HG02840 (cell line): Measurements from ENCODE around the gene FHIT.

ENCODE experiments used
- ATAC-seq: cut with Tn5 transposase; IDR thresholded peaks from one replicate; pipeline ENCODE4 v1.9.1; 2021; ENCODE audit warnings: mild to moderate bottlenecking, moderate library complexity, moderate number of reproducible peaks; ENCODE audit not compliant: unreplicated experiment, low FRiP score

Gene FHIT

GRCh38 chr3:60456180-60456579, 795.1 kb downstream of the FHIT start:
- no peak for ATAC-seq

GRCh38 chr3:60453326-60453725, 797.9 kb downstream of the FHIT start:
- ATAC-seq = no peak

DNA sequence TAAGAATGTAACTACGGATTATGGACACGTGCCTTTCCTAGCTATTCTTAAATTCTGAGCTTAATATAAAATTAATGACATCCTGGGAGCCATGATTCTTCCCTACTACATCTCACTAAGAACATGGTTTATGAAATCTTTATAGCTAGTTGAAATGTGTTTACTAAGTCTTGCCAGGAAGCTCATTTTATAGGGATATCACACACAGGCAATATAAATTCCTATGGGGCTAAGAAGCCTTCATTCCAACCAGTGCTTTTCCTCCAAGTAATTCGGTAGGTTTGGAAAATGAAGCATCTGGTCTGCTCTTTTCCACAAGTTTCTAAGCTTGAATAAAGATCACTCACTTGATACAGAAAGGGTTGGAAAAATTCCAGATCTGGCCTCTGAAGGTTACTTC, 802.6 kb downstream of the FHIT start:
- ATAC-seq = no peak

GRCh38 chr3:60445446-60445845, 805.8 kb downstream of the FHIT start:
- ATAC-seq = no peak

GRCh38 chr3:60444898-60445437, 806.3 kb downstream of the FHIT start:
- ATAC-seq = no peak

GRCh38 chr3:60440869-60441268, 810.4 kb downstream of the FHIT start:
- no peak for ATAC-seq

GRCh38 chr3:60435941-60436650, 815.2 kb downstream of the FHIT start:
- no peak for ATAC-seq

GRCh38 chr3:60434950-60435349, 816.3 kb downstream of the FHIT start:
- no peak for ATAC-seq

DNA sequence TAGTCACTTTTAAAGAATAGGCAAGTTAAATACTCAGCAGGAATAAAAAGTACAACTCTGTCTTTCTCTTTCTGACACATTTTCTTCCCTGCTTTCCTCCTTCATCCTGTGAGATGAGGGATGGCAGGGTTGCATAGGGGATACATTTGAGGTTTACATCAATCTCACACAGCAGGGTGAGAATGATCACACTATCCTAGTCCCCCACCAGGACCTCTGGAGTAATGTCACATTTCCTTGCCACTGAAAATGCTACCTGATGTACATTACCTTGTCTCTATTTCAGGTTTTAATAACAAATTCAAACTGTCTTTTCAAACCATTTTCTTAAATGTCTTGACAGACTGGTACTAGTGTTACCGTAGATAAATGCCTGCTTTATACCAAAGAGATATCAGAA, 816.9 kb downstream of the FHIT start:
- ATAC-seq = no peak

- no peak for ATAC-seq
Observed at GRCh38 chr3:60431599-60431958, 819.7 kb downstream of the FHIT start.

- no peak for ATAC-seq
Observed at GRCh38 chr3:60430205-60430604, 821.0 kb downstream of the FHIT start.

- ATAC-seq = no peak
Observed at GRCh38 chr3:60427109-60427508, 824.1 kb downstream of the FHIT start.

- no peak for ATAC-seq
Observed at GRCh38 chr3:60424942-60425341, 826.3 kb downstream of the FHIT start.

GRCh38 chr3:60424034-60424433, 827.2 kb downstream of the FHIT start:
- no peak for ATAC-seq

DNA sequence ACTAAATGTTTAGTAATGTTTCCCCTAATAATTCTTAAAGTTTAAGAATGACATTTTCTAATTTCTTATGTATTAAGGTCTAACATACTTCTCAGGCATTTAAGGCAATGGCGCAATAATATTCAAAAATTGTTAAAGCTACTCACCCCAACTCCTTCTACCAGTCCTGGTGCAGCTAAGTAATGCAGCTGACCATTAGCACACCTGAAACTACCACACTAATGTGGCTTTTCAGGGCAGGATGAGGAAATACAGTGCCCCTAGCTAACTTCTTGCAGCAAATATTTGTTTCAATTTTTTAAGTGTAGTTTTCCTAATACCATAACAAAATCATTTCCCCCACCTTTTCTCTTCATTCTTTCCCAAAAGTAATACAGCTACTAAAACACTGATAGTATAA, 827.7 kb downstream of the FHIT start:
- ATAC-seq = no peak

DNA sequence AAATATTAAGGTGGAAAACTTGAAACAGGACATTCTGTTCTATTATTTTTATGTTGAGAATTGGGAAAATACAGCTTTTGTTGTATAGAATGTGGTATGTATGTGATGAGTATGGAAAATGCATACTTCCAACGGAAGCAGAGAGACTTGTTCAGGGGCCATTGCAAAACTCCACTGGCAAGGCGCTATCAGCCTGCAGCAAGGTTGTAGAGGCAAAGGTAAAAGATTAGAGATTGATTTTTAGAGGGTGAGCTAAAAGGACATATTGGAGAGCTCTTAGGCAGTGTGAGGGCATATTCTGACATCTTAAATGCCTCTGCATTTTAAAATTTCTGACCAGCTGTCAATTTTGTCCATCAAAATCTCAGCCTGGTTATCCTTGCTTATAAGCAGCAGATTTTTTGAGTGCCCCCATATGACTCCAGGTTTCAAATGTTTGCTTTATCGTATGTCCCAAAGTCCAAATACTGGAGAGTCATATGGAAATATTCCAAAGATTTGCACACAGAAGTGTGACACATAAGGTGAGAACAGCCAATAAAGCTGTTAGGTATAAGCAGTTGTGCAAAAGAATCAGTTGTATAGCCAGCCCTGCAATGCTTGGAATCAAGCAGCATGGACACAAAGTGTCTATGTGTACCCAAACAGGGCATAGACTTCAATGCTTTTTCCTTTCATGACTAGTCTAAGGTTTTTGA, 829.4 kb downstream of the FHIT start:
- no peak for ATAC-seq

DNA sequence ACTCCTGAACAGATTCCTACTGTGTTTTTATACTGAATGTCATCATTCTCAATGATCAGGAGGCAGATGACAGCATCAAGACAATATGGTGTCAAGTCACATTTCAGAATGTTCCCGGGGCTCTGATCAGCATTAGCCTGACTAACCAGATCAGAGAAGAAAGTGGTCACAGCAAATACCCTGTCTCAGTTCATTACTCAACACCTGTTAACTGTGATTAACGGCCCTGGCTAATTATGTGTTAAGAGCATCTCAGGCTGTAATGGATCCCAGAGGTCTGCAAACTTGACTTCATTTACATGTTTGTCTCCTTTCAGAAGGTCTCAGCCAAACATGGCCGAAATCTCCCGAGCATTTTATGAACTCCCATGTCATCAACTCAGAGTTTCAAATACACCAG, 833.7 kb downstream of the FHIT start:
- ATAC-seq = no peak

GRCh38 chr3:60414011-60414410, 837.2 kb downstream of the FHIT start:
- ATAC-seq = no peak

- ATAC-seq = no peak
Observed at GRCh38 chr3:60413551-60413950, 837.7 kb downstream of the FHIT start.

DNA sequence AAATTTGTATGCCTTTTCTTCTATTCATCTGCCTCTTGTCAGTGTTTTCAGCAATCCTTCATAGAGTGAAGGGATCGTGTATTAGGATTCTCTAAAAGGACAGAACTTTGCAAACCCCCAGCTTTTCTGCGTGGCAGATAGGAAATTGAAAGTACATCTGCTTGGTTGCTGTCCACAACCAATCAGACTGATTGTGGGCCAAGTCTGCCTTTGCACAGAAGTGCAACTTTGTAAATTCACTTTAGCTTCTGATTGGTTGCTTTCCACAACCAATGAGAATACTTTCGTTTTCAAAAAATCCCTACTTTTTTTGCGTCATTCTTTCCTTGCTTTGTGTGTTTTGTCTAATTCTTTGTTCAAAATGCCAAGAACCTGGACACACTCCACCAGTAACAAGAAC, 847.4 kb downstream of the FHIT start:
- no peak for ATAC-seq

- no peak for ATAC-seq
Observed at GRCh38 chr3:60402931-60403330, 848.3 kb downstream of the FHIT start.
